Ishikawa (cell line): ENCODE data around the gene KRTAP3-1.

ENCODE experiments used
- CEBPB ChIP-seq: IDR thresholded peaks from 2 replicates; pipeline ENCODE4 v1.6.1; 2012
- CREB1 ChIP-seq: IDR thresholded peaks from 2 replicates; pipeline ENCODE4 v1.6.1; 2012; ENCODE audit warnings: low read depth
- EGR1 ChIP-seq: IDR thresholded peaks from 2 replicates; pipeline ENCODE4 v1.6.1; 2012
- EP300 ChIP-seq: IDR thresholded peaks from 2 replicates; pipeline ENCODE4 v1.6.1; 2012; ENCODE audit warnings: borderline replicate concordance
- FOXM1 ChIP-seq: IDR thresholded peaks from 2 replicates; pipeline ENCODE4 v1.6.1; 2012; ENCODE audit warnings: low read depth, borderline replicate concordance
- NFIC ChIP-seq: IDR thresholded peaks from 2 replicates; pipeline ENCODE4 v1.6.1; 2012
- RAD21 ChIP-seq: IDR thresholded peaks from 2 replicates; pipeline ENCODE4 v1.6.1; 2012; ENCODE audit warnings: low read depth
- TAF1 ChIP-seq: IDR thresholded peaks from 2 replicates; pipeline ENCODE4 v1.6.1; 2012; ENCODE audit warnings: low read depth, mild to moderate bottlenecking
- TCF12 ChIP-seq: IDR thresholded peaks from 2 replicates; pipeline ENCODE4 v1.6.1; 2012; ENCODE audit warnings: low read depth
- TEAD4 ChIP-seq: IDR thresholded peaks from 2 replicates; pipeline ENCODE4 v1.6.1; 2012
- YY1 ChIP-seq: IDR thresholded peaks from 2 replicates; pipeline ENCODE4 v1.6.1; 2012; ENCODE audit warnings: low read depth
- ZBTB7A ChIP-seq: IDR thresholded peaks from 2 replicates; pipeline ENCODE4 v1.6.1; 2012; ENCODE audit warnings: low read depth
- TF ChIP-seq, protein P1 (sequence below): IDR thresholded peaks from 2 replicates; pipeline ENCODE4 v1.6.1; 2012; ENCODE audit warnings: low read depth, mild to moderate bottlenecking
- TF ChIP-seq, protein P2 (sequence below): IDR thresholded peaks from 2 replicates; pipeline ENCODE4 v1.6.1; 2012
- TF ChIP-seq, protein P3 (sequence below): IDR thresholded peaks from 2 replicates; pipeline ENCODE4 v1.6.1; 2012

Gene KRTAP3-1

DNA sequence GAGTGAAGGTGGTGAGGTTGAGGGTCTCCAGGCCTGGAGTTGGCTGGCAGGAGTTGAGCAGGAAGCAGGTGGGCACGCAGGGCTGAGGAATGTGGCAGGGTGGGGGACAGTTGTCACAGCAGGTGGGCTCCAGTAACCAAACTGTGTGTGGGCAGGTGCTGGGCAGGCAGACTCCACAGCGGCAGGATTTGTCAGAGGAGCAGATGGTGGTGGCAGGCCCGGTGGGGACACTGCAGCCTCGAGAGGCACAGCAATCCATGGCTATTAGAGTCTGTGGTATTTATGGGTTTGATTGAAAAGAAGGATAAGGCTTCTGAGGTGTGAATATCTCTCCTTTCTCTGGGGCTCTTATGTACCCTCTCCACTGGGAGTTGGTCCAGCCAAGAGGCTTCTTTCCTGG, 15.1 kb downstream of the KRTAP3-1 start, which contains the start of gene KRTAP3-3:
Gene KRTAP3-3 (minus strand): TSS at position 326 of the 400 bp plus-strand sequence. CDS start 67 bp downstream, at position 259.
- TF ChIP-seq, protein P1, sequence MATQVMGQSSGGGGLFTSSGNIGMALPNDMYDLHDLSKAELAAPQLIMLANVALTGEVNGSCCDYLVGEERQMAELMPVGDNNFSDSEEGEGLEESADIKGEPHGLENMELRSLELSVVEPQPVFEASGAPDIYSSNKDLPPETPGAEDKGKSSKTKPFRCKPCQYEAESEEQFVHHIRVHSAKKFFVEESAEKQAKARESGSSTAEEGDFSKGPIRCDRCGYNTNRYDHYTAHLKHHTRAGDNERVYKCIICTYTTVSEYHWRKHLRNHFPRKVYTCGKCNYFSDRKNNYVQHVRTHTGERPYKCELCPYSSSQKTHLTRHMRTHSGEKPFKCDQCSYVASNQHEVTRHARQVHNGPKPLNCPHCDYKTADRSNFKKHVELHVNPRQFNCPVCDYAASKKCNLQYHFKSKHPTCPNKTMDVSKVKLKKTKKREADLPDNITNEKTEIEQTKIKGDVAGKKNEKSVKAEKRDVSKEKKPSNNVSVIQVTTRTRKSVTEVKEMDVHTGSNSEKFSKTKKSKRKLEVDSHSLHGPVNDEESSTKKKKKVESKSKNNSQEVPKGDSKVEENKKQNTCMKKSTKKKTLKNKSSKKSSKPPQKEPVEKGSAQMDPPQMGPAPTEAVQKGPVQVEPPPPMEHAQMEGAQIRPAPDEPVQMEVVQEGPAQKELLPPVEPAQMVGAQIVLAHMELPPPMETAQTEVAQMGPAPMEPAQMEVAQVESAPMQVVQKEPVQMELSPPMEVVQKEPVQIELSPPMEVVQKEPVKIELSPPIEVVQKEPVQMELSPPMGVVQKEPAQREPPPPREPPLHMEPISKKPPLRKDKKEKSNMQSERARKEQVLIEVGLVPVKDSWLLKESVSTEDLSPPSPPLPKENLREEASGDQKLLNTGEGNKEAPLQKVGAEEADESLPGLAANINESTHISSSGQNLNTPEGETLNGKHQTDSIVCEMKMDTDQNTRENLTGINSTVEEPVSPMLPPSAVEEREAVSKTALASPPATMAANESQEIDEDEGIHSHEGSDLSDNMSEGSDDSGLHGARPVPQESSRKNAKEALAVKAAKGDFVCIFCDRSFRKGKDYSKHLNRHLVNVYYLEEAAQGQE, result no peak
- TF ChIP-seq TEAD4, result no peak
- TF ChIP-seq TCF12, result no peak
- TF ChIP-seq CEBPB, result no peak
- TF ChIP-seq ZBTB7A, result no peak
- TF ChIP-seq CREB1, result no peak
- TF ChIP-seq, protein P2, sequence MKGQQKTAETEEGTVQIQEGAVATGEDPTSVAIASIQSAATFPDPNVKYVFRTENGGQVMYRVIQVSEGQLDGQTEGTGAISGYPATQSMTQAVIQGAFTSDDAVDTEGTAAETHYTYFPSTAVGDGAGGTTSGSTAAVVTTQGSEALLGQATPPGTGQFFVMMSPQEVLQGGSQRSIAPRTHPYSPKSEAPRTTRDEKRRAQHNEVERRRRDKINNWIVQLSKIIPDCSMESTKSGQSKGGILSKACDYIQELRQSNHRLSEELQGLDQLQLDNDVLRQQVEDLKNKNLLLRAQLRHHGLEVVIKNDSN, result no peak
- no peak for TF ChIP-seq TAF1
- no peak for TF ChIP-seq RAD21
- TF ChIP-seq EP300, result no peak
- TF ChIP-seq, protein P3, sequence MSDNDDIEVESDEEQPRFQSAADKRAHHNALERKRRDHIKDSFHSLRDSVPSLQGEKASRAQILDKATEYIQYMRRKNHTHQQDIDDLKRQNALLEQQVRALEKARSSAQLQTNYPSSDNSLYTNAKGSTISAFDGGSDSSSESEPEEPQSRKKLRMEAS, result no peak
- TF ChIP-seq FOXM1, result no peak

DNA sequence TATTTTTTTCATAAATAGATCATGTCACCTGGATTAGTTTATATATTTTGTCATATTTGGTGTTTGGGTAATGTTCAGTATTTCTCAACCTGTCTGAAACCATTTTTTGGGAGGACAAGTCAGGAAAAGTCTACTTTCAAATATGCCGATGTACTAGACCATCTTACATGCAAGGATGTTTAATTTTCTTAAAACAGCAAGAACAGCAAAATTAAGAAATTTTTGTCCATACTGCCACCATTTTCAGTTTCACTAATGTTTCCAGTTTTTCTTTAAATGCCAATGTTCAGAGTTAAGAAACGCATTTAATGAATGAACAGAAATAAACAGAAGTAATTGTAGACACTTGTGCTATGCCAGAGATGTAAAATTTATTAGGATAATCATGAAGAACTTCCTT, 15.8 kb downstream of the KRTAP3-1 start:
- no peak for TF ChIP-seq EGR1
- no peak for TF ChIP-seq FOXM1
- no peak for TF ChIP-seq YY1

DNA sequence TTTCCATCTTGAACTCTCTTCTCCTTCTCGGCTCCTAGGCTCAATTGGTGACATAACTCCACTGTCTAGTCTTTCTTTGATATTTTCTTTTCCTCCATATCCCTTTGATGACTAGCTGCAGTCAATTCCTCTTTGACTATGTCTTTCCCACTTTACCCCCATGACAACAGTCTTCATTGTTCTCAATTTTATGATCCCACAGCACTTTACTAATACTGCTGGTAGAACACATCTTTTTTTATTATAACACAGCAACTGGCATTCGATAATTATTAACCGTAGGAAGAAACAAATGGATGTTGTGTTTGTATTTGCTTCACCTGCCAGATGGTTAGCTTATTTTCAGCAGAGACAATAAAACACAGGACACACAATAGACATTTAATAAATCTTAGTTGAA, 16.3 kb downstream of the KRTAP3-1 start:
- TF ChIP-seq RAD21 (no peak), ZBTB7A (no peak)

DNA sequence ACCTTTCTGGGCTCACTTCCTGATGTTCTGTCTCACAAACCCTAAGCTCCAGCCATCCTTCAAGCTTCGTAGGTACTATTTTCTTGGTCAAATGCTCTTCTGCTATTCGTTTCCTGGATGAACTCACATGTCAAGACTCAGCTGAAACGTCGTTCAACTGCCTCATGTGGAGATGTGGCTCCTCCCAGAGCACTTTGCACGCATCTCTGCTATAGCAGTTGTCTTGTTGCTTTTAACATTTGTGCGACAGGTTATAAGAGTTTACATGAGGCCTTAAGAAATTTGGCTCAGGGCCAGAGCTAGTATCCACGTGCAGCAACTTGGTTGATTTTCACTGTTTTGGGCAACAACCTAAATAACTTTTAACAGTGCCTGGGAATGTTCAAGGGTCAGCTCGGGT, 22.0 kb downstream of the KRTAP3-1 start:
- no peak for TF ChIP-seq TAF1
- TF ChIP-seq FOXM1, result no peak
- no peak for TF ChIP-seq RAD21
- no peak for TF ChIP-seq NFIC
- TF ChIP-seq TCF12, result no peak
- TF ChIP-seq ZBTB7A, result no peak

DNA sequence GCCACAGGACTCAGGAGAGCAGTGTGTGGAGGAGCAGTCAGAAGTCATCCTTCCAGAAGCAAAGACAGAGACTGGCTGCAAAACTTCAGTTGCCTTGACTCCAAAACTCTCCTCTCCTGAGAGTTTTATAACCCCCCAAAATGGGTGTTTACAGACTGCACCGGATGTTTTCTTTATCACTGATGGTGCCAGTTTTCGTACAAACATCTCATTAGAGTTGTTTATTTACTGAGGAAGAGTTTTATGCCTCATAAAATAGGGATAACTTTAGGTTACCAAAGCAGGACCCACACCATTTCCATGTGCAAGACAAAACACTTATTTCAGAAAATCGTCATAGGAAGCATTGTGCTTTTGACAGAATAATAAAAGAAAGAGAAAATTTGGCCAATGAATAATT, 24.7 kb downstream of the KRTAP3-1 start, which contains the start of gene KRT40:
Gene KRT40 (minus strand): TSS at position 101 of the 400 bp plus-strand sequence. CDS start 53 bp downstream, at position 48.
- no peak for TF ChIP-seq EP300
- no peak for TF ChIP-seq CEBPB
- no peak for TF ChIP-seq CREB1
- no peak for TF ChIP-seq ZBTB7A
- TF ChIP-seq TCF12, result no peak
- no peak for TF ChIP-seq EGR1
- no peak for TF ChIP-seq TAF1
- TF ChIP-seq NFIC, result no peak
- TF ChIP-seq RAD21, result no peak
- TF ChIP-seq, protein P3, result no peak
- no peak for TF ChIP-seq TEAD4
- TF ChIP-seq, protein P1, result no peak
- no peak for TF ChIP-seq FOXM1
- TF ChIP-seq, protein P2, result no peak

DNA sequence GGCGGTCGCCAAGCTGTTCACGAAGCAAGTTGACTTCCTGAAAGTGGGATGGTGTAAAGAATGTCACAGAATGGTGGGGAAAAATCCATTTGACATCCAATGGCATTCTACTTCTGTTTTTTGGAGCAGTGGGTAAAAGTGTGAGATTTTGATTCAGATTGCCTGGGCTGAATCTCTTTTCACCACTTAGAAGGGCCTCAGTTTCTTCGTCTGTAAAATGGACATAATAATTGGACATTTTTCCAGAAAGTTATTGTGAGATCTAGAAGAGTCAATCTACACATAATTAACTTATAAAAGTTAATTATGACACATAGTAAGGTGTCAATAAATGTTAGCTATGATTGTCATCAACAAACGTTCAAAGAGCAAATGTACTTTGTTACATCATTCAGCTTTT, 27.8 kb downstream of the KRTAP3-1 start:
- TF ChIP-seq, protein P2, result no peak
- TF ChIP-seq YY1, result no peak
- TF ChIP-seq FOXM1, result no peak
- TF ChIP-seq, protein P1, result no peak
- no peak for TF ChIP-seq EGR1
- TF ChIP-seq TEAD4, result no peak
- TF ChIP-seq RAD21, result no peak
- TF ChIP-seq CEBPB, result no peak
- no peak for TF ChIP-seq ZBTB7A
- no peak for TF ChIP-seq NFIC
